GM23338 (cell line): Measurements from ENCODE around the gene LILRA1. TPM values are rescaled to one million over a fixed set of nuclear protein-coding genes. Genes with fewer than 3 reads are reported as not detected.

Experiments used
- ATAC-seq: fragments of 200-7000 bp; cut with Tn5 transposase; 3 replicates; pipeline ENCODE4 v1.9.1; 2020
- DNase-seq: peaks from one replicate; pipeline ENCODE4 v3.0.0-alpha.2; 2015; ENCODE audit warnings: low spot score
- H2AFZ ChIP-seq: fragments of 200-600 bp; sonication (generic); 2 replicates; pipeline ENCODE4 v1.8.0; 2016; ENCODE audit warnings: antibody characterized with exemption, mild to moderate bottlenecking, moderate library complexity
- H3F3A ChIP-seq: fragments of 200-600 bp; sonication (generic); replicated peaks from 2 replicates; pipeline ENCODE4 v1.8.0; 2017; ENCODE audit warnings: antibody characterized with exemption, mixed run types, low read depth
- H3K27ac ChIP-seq: fragments of 200-600 bp; sonication (generic); 2 replicates; pipeline ENCODE4 v1.6.1; 2016; ENCODE audit warnings: low read depth
- H3K27me3 ChIP-seq: fragments of 200-600 bp; sonication (generic); 2 replicates; pipeline ENCODE4 v1.8.0; 2016; ENCODE audit warnings: mild to moderate bottlenecking, mixed run types, moderate library complexity; ENCODE audit not compliant: insufficient read depth
- H3K36me3 ChIP-seq: fragments of 200-600 bp; sonication (generic); 2 replicates; pipeline ENCODE4 v1.8.0; 2016; ENCODE audit warnings: mild to moderate bottlenecking; ENCODE audit not compliant: insufficient read depth
- H3K4me1 ChIP-seq: fragments of 200-600 bp; sonication (generic); 2 replicates; pipeline ENCODE4 v1.8.0; 2016; ENCODE audit warnings: mild to moderate bottlenecking, moderate library complexity; ENCODE audit not compliant: insufficient read depth
- H3K4me2 ChIP-seq: fragments of 200-600 bp; sonication (generic); 2 replicates; pipeline ENCODE4 v1.7.1; 2017; ENCODE audit warnings: mixed run types
- H3K4me3 ChIP-seq: fragments of 200-600 bp; sonication (generic); 2 replicates; pipeline ENCODE4 v1.6.1; 2016; ENCODE audit warnings: mixed run types
- H3K79me2 ChIP-seq: fragments of 200-600 bp; sonication (generic); replicated peaks from 2 replicates; pipeline ENCODE4 v1.8.0; 2017; ENCODE audit warnings: mild to moderate bottlenecking; ENCODE audit not compliant: insufficient read depth
- H3K9me2 ChIP-seq: fragments of 200-600 bp; sonication (generic); 2 replicates; pipeline ENCODE4 v1.8.0; 2017; ENCODE audit not compliant: insufficient read depth
- H4K20me1 ChIP-seq: fragments of 200-600 bp; sonication (generic); replicated peaks from 2 replicates; pipeline ENCODE4 v1.8.0; 2017; ENCODE audit warnings: mild to moderate bottlenecking; ENCODE audit not compliant: insufficient read depth
- H3K27ac Mint-ChIP-seq: 2 replicates; pipeline ENCODE4 v1.8.0; 2020; ENCODE audit warnings: inconsistent platforms, mild to moderate bottlenecking, moderate library complexity, mixed read lengths
- H3K27me3 Mint-ChIP-seq: 3 replicates; pipeline ENCODE4 v1.8.0; 2022; ENCODE audit warnings: low read depth, mild to moderate bottlenecking, moderate library complexity, mixed read lengths, inconsistent platforms; ENCODE audit not compliant: insufficient read depth, poor library complexity
- H3K36me3 Mint-ChIP-seq: 3 replicates; pipeline ENCODE4 v1.8.0; 2021; ENCODE audit warnings: low read depth, mild to moderate bottlenecking, inconsistent platforms, moderate library complexity, mixed read lengths
- H3K4me1 Mint-ChIP-seq: 3 replicates; pipeline ENCODE4 v1.8.0; 2020; ENCODE audit warnings: mild to moderate bottlenecking, inconsistent platforms, mixed read lengths
- H3K4me3 Mint-ChIP-seq: 3 replicates; pipeline ENCODE4 v1.8.0; 2021; ENCODE audit warnings: moderate library complexity, mild to moderate bottlenecking, inconsistent platforms, mixed read lengths
- H3K9me3 Mint-ChIP-seq: 3 replicates; pipeline ENCODE4 v1.8.0; 2020; ENCODE audit warnings: moderate library complexity, mild to moderate bottlenecking, inconsistent platforms, mixed read lengths
- CREB1 ChIP-seq: fragments of 250-450 bp; sonication (Bioruptor Pico); IDR thresholded peaks from 2 replicates; pipeline ENCODE4 v1.5.0; 2020; ENCODE audit warnings: low read depth, mild to moderate bottlenecking, moderate library complexity
- CTCF ChIP-seq, 2 experiments: fragments of 200-600 bp in 1 of 2; sonication (generic) in 1 of 2; conservative IDR thresholded peaks; 2 replicates each; pipeline versions ENCODE4 v1.5.1 to v1.6.1; 2016 to 2017; ENCODE audit warnings: antibody characterized with exemption in 2 of 2, low read depth in 2 of 2, mild to moderate bottlenecking in 2 of 2, moderate library complexity in 1 of 2
- ETS1 ChIP-seq: IDR thresholded peaks from 2 replicates; pipeline ENCODE4 v1.6.1; 2016; ENCODE audit warnings: antibody characterized with exemption
- EZH2 ChIP-seq: fragments of 200-600 bp; sonication (generic); IDR thresholded peaks from one replicate; pipeline ENCODE4 v1.8.0; 2017; ENCODE audit warnings: antibody characterized with exemption, mild to moderate bottlenecking, low read depth; ENCODE audit not compliant: unreplicated experiment
- EZH2phosphoT487 ChIP-seq: fragments of 200-600 bp; sonication (generic); IDR thresholded peaks from one replicate; pipeline ENCODE4 v1.8.1; 2018; ENCODE audit warnings: antibody characterized with exemption; ENCODE audit not compliant: unreplicated experiment
- JUNB ChIP-seq: IDR thresholded peaks from one replicate; pipeline ENCODE4 v1.6.1; 2016; ENCODE audit warnings: antibody characterized with exemption; ENCODE audit not compliant: unreplicated experiment
- REST ChIP-seq: IDR thresholded peaks from one replicate; pipeline ENCODE4 v1.6.1; 2018; ENCODE audit warnings: antibody characterized with exemption; ENCODE audit not compliant: unreplicated experiment
- ZNF114 ChIP-seq: fragments of 250-450 bp; sonication (Bioruptor Pico); IDR thresholded peaks from 2 replicates; pipeline ENCODE4 v1.5.0; 2020; ENCODE audit warnings: mild to moderate bottlenecking, moderate library complexity
- ZNF331 ChIP-seq: fragments of 250-450 bp; sonication (Bioruptor Pico); IDR thresholded peaks from 2 replicates; pipeline ENCODE4 v1.5.0; 2020; ENCODE audit warnings: low read depth, mild to moderate bottlenecking, moderate library complexity
- polyA plus RNA-seq: library from polyadenylated mRNA; unstranded; fragments of >200 nt; fragmentation: Nextera tagmentation; extraction: Ambion mirVana; gene quantifications from 2 replicates; pipeline ENCODE4 v1.2.1, GENCODE V29; 2016
- total RNA-seq: library from RNA; depleted of rRNA; stranded (reverse); fragments of >200 nt; shearing (Covaris generic); gene quantifications from 2 replicates; pipeline ENCODE4 v1.2.3, GENCODE V29; 2014

The LILRA1 gene
- total and polyA plus RNA-seq, 2 experiments from 2014 or later, result not detected

GRCh38 chr19:54554006-54554405 lies 39.4 kb upstream of the LILRA1 start (continued):
- TF ChIP-seq CTCF (conservative IDR thresholded peaks at IDR 0.05; ENCODE audit: low read depth in 2 of 2), result no peak

- no peaks in the 10 kb centered on the region for H3K4me1 ChIP-seq
- Mint-ChIP-seq H3K27me3 (peaks cover 3% of the 10 kb centered on the region), H3K27ac (no peak overlapping the region), H3K4me1 (no peaks in the 10 kb centered on the region), H3K9me3 (peaks cover 90% of the 10 kb centered on the region), H3K4me3 (no peak overlapping the region), H3K36me3 (peaks cover 31% of the 10 kb centered on the region)
- no peak overlapping the region for H3K4me3 ChIP-seq
- H3K36me3 ChIP-seq, result no peaks in the 10 kb centered on the region
- DNase-seq, result no peak
- H3K27ac ChIP-seq, result no peak overlapping the region
- no peak for ATAC-seq
- H3F3A ChIP-seq, result no peaks in the 10 kb centered on the region
- H4K20me1 ChIP-seq, result no peaks in the 10 kb centered on the region
- H3K4me2 ChIP-seq, result no peak overlapping the region
- H2AFZ ChIP-seq, result no peak overlapping the region
- no peaks in the 10 kb centered on the region for H3K9me2 ChIP-seq
- H3K79me2 ChIP-seq, result no peaks in the 10 kb centered on the region
- TF ChIP-seq EZH2phosphoT487, result no peak
- TF ChIP-seq JUNB, result no peak
- TF ChIP-seq CREB1 (CRISPR knock-in tag), result no peak
- TF ChIP-seq ETS1, result no peak
- TF ChIP-seq ZNF331 (CRISPR knock-in tag), result no peak
- TF ChIP-seq REST, result no peak
- no peaks in the 10 kb centered on the region for H3K27me3 ChIP-seq
These were observed 38.5 kb upstream of the LILRA1 start for GRCh38 chr19:54554896-54555295.

GRCh38 chr19:54556194-54556593 lies 37.2 kb upstream of the LILRA1 start:
- H3K4me1 ChIP-seq, result no peaks in the 10 kb centered on the region
- Mint-ChIP-seq H3K4me3 (no peak overlapping the region), H3K27ac (no peak overlapping the region), H3K9me3 (peaks cover 89% of the 10 kb centered on the region), H3K27me3 (peaks cover 3% of the 10 kb centered on the region), H3K36me3 (peaks cover 32% of the 10 kb centered on the region), H3K4me1 (no peaks in the 10 kb centered on the region)
- no peaks in the 10 kb centered on the region for H3K79me2 ChIP-seq
- ATAC-seq (no peak), DNase-seq (no peak)
- H3K36me3 ChIP-seq, result no peaks in the 10 kb centered on the region
- no peak overlapping the region for H2AFZ ChIP-seq
- H3K9me2 ChIP-seq, result no peaks in the 10 kb centered on the region
- no peak overlapping the region for H3K27ac ChIP-seq
- H3K27me3 ChIP-seq, result no peaks in the 10 kb centered on the region
- no peak overlapping the region for H3K4me2 ChIP-seq
- no peak overlapping the region for H3K4me3 ChIP-seq
- no peaks in the 10 kb centered on the region for H4K20me1 ChIP-seq
- H3F3A ChIP-seq, result no peaks in the 10 kb centered on the region
- TF ChIP-seq JUNB, result no peak
- no peak for TF ChIP-seq ZNF114
- TF ChIP-seq EZH2, result no peak
- TF ChIP-seq REST, result no peak
- no peak for TF ChIP-seq ETS1
